Measurements from ENCODE around the gene RBPJ. TPM values are rescaled to one million over a fixed set of nuclear protein-coding genes. Genes with fewer than 3 reads are reported as not detected.

Gene RBPJ
- total and polyA plus RNA-seq, 2 of the 8 experiments (the other 6 are each of a cell fraction or from before 2014, with no cell fraction given), result 65.5 to 217 TPM

GRCh38 chr4:26404743-26405206 lies 84.0 kb downstream of the RBPJ start (continued):
- TF ChIP-seq, protein P1, sequence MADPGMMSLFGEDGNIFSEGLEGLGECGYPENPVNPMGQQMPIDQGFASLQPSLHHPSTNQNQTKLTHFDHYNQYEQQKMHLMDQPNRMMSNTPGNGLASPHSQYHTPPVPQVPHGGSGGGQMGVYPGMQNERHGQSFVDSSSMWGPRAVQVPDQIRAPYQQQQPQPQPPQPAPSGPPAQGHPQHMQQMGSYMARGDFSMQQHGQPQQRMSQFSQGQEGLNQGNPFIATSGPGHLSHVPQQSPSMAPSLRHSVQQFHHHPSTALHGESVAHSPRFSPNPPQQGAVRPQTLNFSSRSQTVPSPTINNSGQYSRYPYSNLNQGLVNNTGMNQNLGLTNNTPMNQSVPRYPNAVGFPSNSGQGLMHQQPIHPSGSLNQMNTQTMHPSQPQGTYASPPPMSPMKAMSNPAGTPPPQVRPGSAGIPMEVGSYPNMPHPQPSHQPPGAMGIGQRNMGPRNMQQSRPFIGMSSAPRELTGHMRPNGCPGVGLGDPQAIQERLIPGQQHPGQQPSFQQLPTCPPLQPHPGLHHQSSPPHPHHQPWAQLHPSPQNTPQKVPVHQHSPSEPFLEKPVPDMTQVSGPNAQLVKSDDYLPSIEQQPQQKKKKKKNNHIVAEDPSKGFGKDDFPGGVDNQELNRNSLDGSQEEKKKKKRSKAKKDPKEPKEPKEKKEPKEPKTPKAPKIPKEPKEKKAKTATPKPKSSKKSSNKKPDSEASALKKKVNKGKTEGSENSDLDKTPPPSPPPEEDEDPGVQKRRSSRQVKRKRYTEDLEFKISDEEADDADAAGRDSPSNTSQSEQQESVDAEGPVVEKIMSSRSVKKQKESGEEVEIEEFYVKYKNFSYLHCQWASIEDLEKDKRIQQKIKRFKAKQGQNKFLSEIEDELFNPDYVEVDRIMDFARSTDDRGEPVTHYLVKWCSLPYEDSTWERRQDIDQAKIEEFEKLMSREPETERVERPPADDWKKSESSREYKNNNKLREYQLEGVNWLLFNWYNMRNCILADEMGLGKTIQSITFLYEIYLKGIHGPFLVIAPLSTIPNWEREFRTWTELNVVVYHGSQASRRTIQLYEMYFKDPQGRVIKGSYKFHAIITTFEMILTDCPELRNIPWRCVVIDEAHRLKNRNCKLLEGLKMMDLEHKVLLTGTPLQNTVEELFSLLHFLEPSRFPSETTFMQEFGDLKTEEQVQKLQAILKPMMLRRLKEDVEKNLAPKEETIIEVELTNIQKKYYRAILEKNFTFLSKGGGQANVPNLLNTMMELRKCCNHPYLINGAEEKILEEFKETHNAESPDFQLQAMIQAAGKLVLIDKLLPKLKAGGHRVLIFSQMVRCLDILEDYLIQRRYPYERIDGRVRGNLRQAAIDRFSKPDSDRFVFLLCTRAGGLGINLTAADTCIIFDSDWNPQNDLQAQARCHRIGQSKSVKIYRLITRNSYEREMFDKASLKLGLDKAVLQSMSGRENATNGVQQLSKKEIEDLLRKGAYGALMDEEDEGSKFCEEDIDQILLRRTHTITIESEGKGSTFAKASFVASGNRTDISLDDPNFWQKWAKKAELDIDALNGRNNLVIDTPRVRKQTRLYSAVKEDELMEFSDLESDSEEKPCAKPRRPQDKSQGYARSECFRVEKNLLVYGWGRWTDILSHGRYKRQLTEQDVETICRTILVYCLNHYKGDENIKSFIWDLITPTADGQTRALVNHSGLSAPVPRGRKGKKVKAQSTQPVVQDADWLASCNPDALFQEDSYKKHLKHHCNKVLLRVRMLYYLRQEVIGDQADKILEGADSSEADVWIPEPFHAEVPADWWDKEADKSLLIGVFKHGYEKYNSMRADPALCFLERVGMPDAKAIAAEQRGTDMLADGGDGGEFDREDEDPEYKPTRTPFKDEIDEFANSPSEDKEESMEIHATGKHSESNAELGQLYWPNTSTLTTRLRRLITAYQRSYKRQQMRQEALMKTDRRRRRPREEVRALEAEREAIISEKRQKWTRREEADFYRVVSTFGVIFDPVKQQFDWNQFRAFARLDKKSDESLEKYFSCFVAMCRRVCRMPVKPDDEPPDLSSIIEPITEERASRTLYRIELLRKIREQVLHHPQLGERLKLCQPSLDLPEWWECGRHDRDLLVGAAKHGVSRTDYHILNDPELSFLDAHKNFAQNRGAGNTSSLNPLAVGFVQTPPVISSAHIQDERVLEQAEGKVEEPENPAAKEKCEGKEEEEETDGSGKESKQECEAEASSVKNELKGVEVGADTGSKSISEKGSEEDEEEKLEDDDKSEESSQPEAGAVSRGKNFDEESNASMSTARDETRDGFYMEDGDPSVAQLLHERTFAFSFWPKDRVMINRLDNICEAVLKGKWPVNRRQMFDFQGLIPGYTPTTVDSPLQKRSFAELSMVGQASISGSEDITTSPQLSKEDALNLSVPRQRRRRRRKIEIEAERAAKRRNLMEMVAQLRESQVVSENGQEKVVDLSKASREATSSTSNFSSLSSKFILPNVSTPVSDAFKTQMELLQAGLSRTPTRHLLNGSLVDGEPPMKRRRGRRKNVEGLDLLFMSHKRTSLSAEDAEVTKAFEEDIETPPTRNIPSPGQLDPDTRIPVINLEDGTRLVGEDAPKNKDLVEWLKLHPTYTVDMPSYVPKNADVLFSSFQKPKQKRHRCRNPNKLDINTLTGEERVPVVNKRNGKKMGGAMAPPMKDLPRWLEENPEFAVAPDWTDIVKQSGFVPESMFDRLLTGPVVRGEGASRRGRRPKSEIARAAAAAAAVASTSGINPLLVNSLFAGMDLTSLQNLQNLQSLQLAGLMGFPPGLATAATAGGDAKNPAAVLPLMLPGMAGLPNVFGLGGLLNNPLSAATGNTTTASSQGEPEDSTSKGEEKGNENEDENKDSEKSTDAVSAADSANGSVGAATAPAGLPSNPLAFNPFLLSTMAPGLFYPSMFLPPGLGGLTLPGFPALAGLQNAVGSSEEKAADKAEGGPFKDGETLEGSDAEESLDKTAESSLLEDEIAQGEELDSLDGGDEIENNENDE (IDR thresholded peaks at IDR 0.05; ENCODE audit: insufficient replicate concordance, low read length), result no peak
- no peak for TF ChIP-seq GABPA (IDR thresholded peaks at IDR 0.05; ENCODE audit: borderline replicate concordance, insufficient read depth, low read length)
- TF ChIP-seq SIX5 (IDR thresholded peaks at IDR 0.05; ENCODE audit: low read depth, low read length), result no peak
- peak in 1 of 2 experiments; percentile 14; a peak in 1 of 4 replicates for TF ChIP-seq RAD21 (IDR thresholded peaks at IDR 0.05 in 1 of 2, conservative IDR thresholded peaks at IDR 0.05 in 1 of 2; ENCODE audit: low read depth in 2 of 2, low read length in 2 of 2)
- TF ChIP-seq TAF1 (IDR thresholded peaks at IDR 0.05; ENCODE audit: low read depth, low read length), result no peak
- TF ChIP-seq USF2 (IDR thresholded peaks at IDR 0.05; ENCODE audit: low read length), result no peak
- TF ChIP-seq, protein P2, sequence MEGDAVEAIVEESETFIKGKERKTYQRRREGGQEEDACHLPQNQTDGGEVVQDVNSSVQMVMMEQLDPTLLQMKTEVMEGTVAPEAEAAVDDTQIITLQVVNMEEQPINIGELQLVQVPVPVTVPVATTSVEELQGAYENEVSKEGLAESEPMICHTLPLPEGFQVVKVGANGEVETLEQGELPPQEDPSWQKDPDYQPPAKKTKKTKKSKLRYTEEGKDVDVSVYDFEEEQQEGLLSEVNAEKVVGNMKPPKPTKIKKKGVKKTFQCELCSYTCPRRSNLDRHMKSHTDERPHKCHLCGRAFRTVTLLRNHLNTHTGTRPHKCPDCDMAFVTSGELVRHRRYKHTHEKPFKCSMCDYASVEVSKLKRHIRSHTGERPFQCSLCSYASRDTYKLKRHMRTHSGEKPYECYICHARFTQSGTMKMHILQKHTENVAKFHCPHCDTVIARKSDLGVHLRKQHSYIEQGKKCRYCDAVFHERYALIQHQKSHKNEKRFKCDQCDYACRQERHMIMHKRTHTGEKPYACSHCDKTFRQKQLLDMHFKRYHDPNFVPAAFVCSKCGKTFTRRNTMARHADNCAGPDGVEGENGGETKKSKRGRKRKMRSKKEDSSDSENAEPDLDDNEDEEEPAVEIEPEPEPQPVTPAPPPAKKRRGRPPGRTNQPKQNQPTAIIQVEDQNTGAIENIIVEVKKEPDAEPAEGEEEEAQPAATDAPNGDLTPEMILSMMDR (IDR thresholded peaks at IDR 0.05; ENCODE audit: control extremely low read depth in 1 of 3, insufficient read depth in 1 of 3, low read depth in 1 of 3, low read length in 3 of 3), result peak in 2 of 3 experiments; percentile 9 to 12; a peak in 1 of 4 replicates

Measured in H1 (cell line).